H1 (cell line): ENCODE results near the gene SYNDIG1. TPM values are rescaled to one million over a fixed set of nuclear protein-coding genes. Genes with fewer than 3 reads are reported as not detected.

ENCODE experiments used
- CTCF ChIA-PET: fragments of 300-600 bp; sonication (Branson Sonifier 250); formaldehyde crosslinking; loops from one replicate; lab custom pipeline; 2021; ENCODE audit not compliant: partially characterized antibody; lab: Charles Lee
- POLR2A ChIA-PET: fragments of 300-600 bp; sonication (Branson Sonifier 250); formaldehyde crosslinking; loops from one replicate; lab custom pipeline; 2021; ENCODE audit warnings: inconsistent platforms; ENCODE audit not compliant: partially characterized antibody; lab: Charles Lee
- DNase-seq, 2 experiments: peaks; one replicate each; pipeline versions ENCODE4 v3.0.0 to v3.0.0-alpha.2; 2010 to 2022; ENCODE audit warnings: low spot score in 2 of 2, low read depth in 1 of 2, mixed read lengths in 1 of 2
- FAIRE-seq: peaks from 2 replicates; lab custom pipeline; 2011; peaks lifted over from hg19 to GRCh38; lab: Jason Lieb, UNC
- H2AFZ ChIP-seq: 2 replicates; pipeline ENCODE4 v1.8.1; 2012; ENCODE audit warnings: low read length, inconsistent platforms
- H2AK5ac ChIP-seq: 2 replicates; pipeline ENCODE4 v1.6.1; 2013; ENCODE audit warnings: low read depth, low read length
- H2BK120ac ChIP-seq: replicated peaks from 2 replicates; pipeline ENCODE3; 2013; ENCODE audit warnings: low read depth, low read length, inconsistent platforms
- H2BK12ac ChIP-seq: 2 replicates; pipeline ENCODE4 v1.6.1; 2013; ENCODE audit warnings: low read depth, low read length
- H2BK15ac ChIP-seq: 2 replicates; pipeline ENCODE4 v1.6.1; 2013; ENCODE audit warnings: low read length
- H2BK20ac ChIP-seq: 2 replicates; pipeline ENCODE4 v1.6.1; 2013; ENCODE audit warnings: low read length
- H2BK5ac ChIP-seq: 2 replicates; pipeline ENCODE4 v1.6.1; 2013; ENCODE audit warnings: low read depth, low read length
- H3K14ac ChIP-seq: 2 replicates; pipeline ENCODE4 v1.6.1; 2013; ENCODE audit warnings: inconsistent platforms; ENCODE audit not compliant: insufficient read length
- H3K18ac ChIP-seq: 2 replicates; pipeline ENCODE4 v1.6.1; 2013; ENCODE audit warnings: low read length; ENCODE audit errors: extremely low read depth
- H3K23ac ChIP-seq: 2 replicates; pipeline ENCODE4 v1.6.1; 2013; ENCODE audit warnings: inconsistent platforms; ENCODE audit not compliant: insufficient read length
- H3K23me2 ChIP-seq: 2 replicates; pipeline ENCODE4 v1.6.1; 2013; ENCODE audit warnings: low read depth, low read length
- H3K27ac ChIP-seq: 2 replicates; pipeline ENCODE4 v1.6.1; 2011; ENCODE audit warnings: low read depth, low read length, inconsistent platforms
- H3K27me3 ChIP-seq, 4 experiments: replicated peaks in 1 of 4; 1 replicate in 1 of 4; 2 replicates in 3 of 4; pipeline versions ENCODE4 v1.6.1 to v1.8.1; 2011 to 2013; ENCODE audit warnings: low read length in 3 of 4, mild to moderate bottlenecking in 3 of 4, inconsistent platforms in 2 of 4, mixed read lengths in 2 of 4, moderate library complexity in 1 of 4; ENCODE audit not compliant: control insufficient read depth in 3 of 4, insufficient read depth in 3 of 4; ENCODE audit errors: extremely low read depth in 1 of 4
- H3K36me3 ChIP-seq, 4 experiments: 2 replicates each; pipeline versions ENCODE4 v1.6.1 to v1.8.1; 2011 to 2013; ENCODE audit warnings: mild to moderate bottlenecking in 4 of 4, low read length in 3 of 4, moderate library complexity in 2 of 4, control low read depth in 1 of 4, inconsistent platforms in 1 of 4; ENCODE audit not compliant: insufficient read depth in 4 of 4, control insufficient read depth in 2 of 4
- H3K4ac ChIP-seq: replicated peaks from 2 replicates; pipeline ENCODE3; 2013; ENCODE audit warnings: low read length, low read depth, mixed read lengths, inconsistent platforms; ENCODE audit not compliant: insufficient read length
- H3K4me1 ChIP-seq, 4 experiments: replicated peaks in 1 of 4; 1 replicate in 1 of 4; 2 replicates in 3 of 4; pipeline versions ENCODE4 v1.6.1 to v1.8.1; 2011 to 2013; ENCODE audit warnings: low read length in 3 of 4, inconsistent platforms in 2 of 4, mixed read lengths in 1 of 4; ENCODE audit not compliant: insufficient read depth in 4 of 4, control insufficient read depth in 3 of 4
- H3K4me2 ChIP-seq, 2 experiments: 2 replicates each; pipeline versions ENCODE4 v1.6.1 to v1.8.1; 2011 to 2013; ENCODE audit warnings: low read depth in 2 of 2, low read length in 2 of 2, control low read depth in 1 of 2, inconsistent platforms in 1 of 2, mild to moderate bottlenecking in 1 of 2; ENCODE audit not compliant: insufficient read depth in 1 of 2
- H3K4me3 ChIP-seq, 4 experiments: fragments of 200-600, 300-600 bp in 1 of 4; sonication (generic), shearing (Covaris generic), sonication (Bioruptor Twin) in 1 of 4; 2 replicates each; pipeline versions ENCODE4 v1.5.1 to v1.8.1; 2011 to 2016; ENCODE audit warnings: low read length in 4 of 4, low read depth in 3 of 4, control low read depth in 2 of 4, inconsistent platforms in 2 of 4, mild to moderate bottlenecking in 2 of 4, mixed read lengths in 1 of 4, moderate library complexity in 1 of 4; ENCODE audit not compliant: insufficient read depth in 2 of 4; ENCODE audit errors: extremely low read depth in 1 of 4
- H3K56ac ChIP-seq: replicated peaks from 2 replicates; pipeline ENCODE3; 2013; ENCODE audit warnings: low read depth, mild to moderate bottlenecking, mixed read lengths, low read length, inconsistent platforms; ENCODE audit not compliant: insufficient read length
- H3K79me1 ChIP-seq: 2 replicates; pipeline ENCODE4 v1.6.1; 2013; ENCODE audit warnings: low read depth, low read length, control low read depth
- H3K79me2 ChIP-seq, 2 experiments: 2 replicates each; pipeline versions ENCODE4 v1.6.1 to v1.8.1; 2012 to 2013; ENCODE audit warnings: low read length in 2 of 2, mild to moderate bottlenecking in 2 of 2, inconsistent platforms in 1 of 2; ENCODE audit not compliant: insufficient read depth in 2 of 2, control insufficient read depth in 1 of 2
- H3K9ac ChIP-seq, 4 experiments: replicated peaks in 1 of 4; 1 replicate in 1 of 4; 2 replicates in 3 of 4; pipeline versions ENCODE4 v1.6.1 to v1.8.1; 2011 to 2013; ENCODE audit warnings: low read depth in 3 of 4, low read length in 3 of 4, control low read depth in 2 of 4, mild to moderate bottlenecking in 2 of 4, moderate library complexity in 2 of 4, inconsistent platforms in 1 of 4; ENCODE audit errors: extremely low read depth in 1 of 4
- H3K9me3 ChIP-seq, 2 experiments: 2 replicates each; pipeline versions ENCODE4 v1.6.1 to v1.8.1; 2012 to 2013; ENCODE audit warnings: mild to moderate bottlenecking in 2 of 2, moderate library complexity in 2 of 2, control low read depth in 1 of 2, inconsistent platforms in 1 of 2, low read depth in 1 of 2, low read length in 1 of 2, mixed read lengths in 1 of 2; ENCODE audit not compliant: insufficient read depth in 2 of 2
- H4K20me1 ChIP-seq, 2 experiments: replicated peaks in 1 of 2; 2 replicates each; pipeline versions ENCODE3 to v1.8.1; 2011 to 2013; ENCODE audit warnings: inconsistent platforms in 2 of 2, low read length in 2 of 2, mild to moderate bottlenecking in 1 of 2; ENCODE audit not compliant: insufficient read depth in 2 of 2, control insufficient read depth in 1 of 2
- H4K5ac ChIP-seq: 2 replicates; pipeline ENCODE4 v1.6.1; 2013; ENCODE audit warnings: low read length, low read depth, mixed read lengths, inconsistent platforms; ENCODE audit not compliant: insufficient read length
- H4K8ac ChIP-seq: 2 replicates; pipeline ENCODE4 v1.8.0; 2013; ENCODE audit warnings: mild to moderate bottlenecking, moderate library complexity, low read length, inconsistent platforms; ENCODE audit not compliant: insufficient read depth; ENCODE audit errors: extremely low read depth
- H4K91ac ChIP-seq: replicated peaks from 2 replicates; pipeline ENCODE3; 2013; ENCODE audit warnings: low read length, mixed read lengths, inconsistent platforms; ENCODE audit not compliant: insufficient read length
- CHD1 ChIP-seq: IDR thresholded peaks from 2 replicates; pipeline ENCODE4 v1.6.1; 2012; ENCODE audit warnings: low read depth, low read length, improper control_type of control experiment
- EGR1 ChIP-seq: IDR thresholded peaks from 2 replicates; pipeline ENCODE4 v1.6.1; 2011; ENCODE audit warnings: low read depth, low read length, borderline replicate concordance
- EZH2 ChIP-seq: fragments of 200-600 bp; sonication (generic); IDR thresholded peaks from 2 replicates; pipeline ENCODE4 v1.7.1; 2012; ENCODE audit warnings: low read depth, mild to moderate bottlenecking, moderate library complexity, low read length, inconsistent platforms; ENCODE audit not compliant: severe bottlenecking
- GTF2F1 ChIP-seq: IDR thresholded peaks from 2 replicates; pipeline ENCODE4 v1.6.1; 2012; ENCODE audit warnings: low read depth, low read length, improper control_type of control experiment, borderline replicate concordance
- HDAC6 ChIP-seq: IDR thresholded peaks from one replicate; pipeline ENCODE4 v1.7.1; 2012; ENCODE audit warnings: low read depth, mild to moderate bottlenecking, inconsistent platforms, low read length, moderate library complexity
- KDM5A ChIP-seq: fragments of 200-600 bp; IDR thresholded peaks from 2 replicates; pipeline ENCODE4 v1.7.1; 2012; ENCODE audit warnings: mild to moderate bottlenecking, low read length, inconsistent platforms, mixed read lengths
- MAFK ChIP-seq: IDR thresholded peaks from 2 replicates; pipeline ENCODE4 v1.6.1; 2012; ENCODE audit warnings: low read depth, mild to moderate bottlenecking, improper control_type of control experiment, low read length
- PHF8 ChIP-seq: fragments of 200-600 bp; sonication (generic); conservative IDR thresholded peaks from 2 replicates; pipeline ENCODE4 v1.7.1; 2012; ENCODE audit warnings: low read depth, mild to moderate bottlenecking, inconsistent platforms, low read length, moderate library complexity
- POLR2A ChIP-seq, 2 experiments: IDR thresholded peaks; 1 replicate in 1 of 2; 2 replicates in 1 of 2; pipeline ENCODE4 v1.6.1; 2011; ENCODE audit warnings: low read depth in 2 of 2, low read length in 2 of 2, mild to moderate bottlenecking in 2 of 2; ENCODE audit errors: control extremely low read depth in 1 of 2
- RBBP5 ChIP-seq: IDR thresholded peaks from 2 replicates; pipeline ENCODE4 v1.7.1; 2012; ENCODE audit warnings: low read depth, mild to moderate bottlenecking, inconsistent platforms, low read length, moderate library complexity, borderline replicate concordance
- SIX5 ChIP-seq: IDR thresholded peaks from 2 replicates; pipeline ENCODE4 v1.6.1; 2011; ENCODE audit warnings: mild to moderate bottlenecking, low read depth, low read length
- WGBS, 2 experiments: shearing (Covaris generic) in 1 of 2; methylation state at CpG; one replicate each; pipeline versions ENCODE4 v1.1.6 to v1.1.7; 2013 to 2015; ENCODE audit warnings: low lambda C conversion rate in 2 of 2, mixed read lengths in 2 of 2, inconsistent platforms in 1 of 2, low coverage in 1 of 2, missing lambda C conversion rate in 1 of 2; ENCODE audit not compliant: insufficient replicate concordance in 2 of 2, insufficient coverage in 1 of 2, insufficient read length in 1 of 2; ENCODE audit errors: extremely low coverage in 1 of 2, missing lambda C conversion rate in 1 of 2; 5-methylcytosine and 5-hydroxymethylcytosine counted together
- polyA plus RNA-seq, 7 experiments: library from polyadenylated mRNA; depleted of rRNA in 3 of 7; stranded (reverse) in 5 of 7; unstranded in 2 of 7; fragments of >200 nt in 5 of 7; fragments of 200-250 nt in 2 of 7; gene quantifications; 1 replicate in 5 of 7; 2 replicates in 1 of 7; 4 replicates in 1 of 7; pipeline versions ENCODE4 v1.2.1 to v1.2.3, GENCODE V29; 2011 to 2013; ENCODE audit warnings: missing spikeins in 2 of 7, mixed read lengths in 2 of 7
- total RNA-seq: library from RNA; stranded (reverse); fragmentation: NEBNext Ultra II Directional; extraction: Animal tissue kit (Norgen Biotek cat#: 25700); gene quantifications from 2 replicates; pipeline ENCODE4 v1.2.1, GENCODE V29; 2021

SYNDIG1 gene
- total and polyA plus RNA-seq, 2 of the 8 experiments (the other 6 are each of a cell fraction or from before 2014, with no cell fraction given) = 6.5 to 7.8 TPM

- Histone ChIP-seq H2AFZ (no peak overlapping the region), H3K18ac (no peak overlapping the region), H3K23me2 (no peaks in the 10 kb centered on the region; the same call in 1 of the 2 replicates), H3K14ac (no peak overlapping the region), H4K8ac (no peak overlapping the region), H4K20me1 (peaks cover 0 to 4% of the 10 kb centered on the region in 2 experiments), H3K27me3 (no peaks in the 10 kb centered on the region), H2AK5ac (no peak overlapping the region), H3K36me3 (no peaks in the 10 kb centered on the region), H3K9me3 (no peaks in the 10 kb centered on the region), H2BK120ac (no peak overlapping the region), H4K91ac (no peak overlapping the region), H3K79me2 (no peaks in the 10 kb centered on the region), H2BK20ac (no peak overlapping the region), H3K9ac (no peak overlapping the region), H3K27ac (no peak overlapping the region), H3K4ac (no peak overlapping the region), H3K4me2 (no peak overlapping the region), H3K4me1 (peaks cover 0 to 3% (median 0%) of the 10 kb centered on the region in 4 experiments; a peak in 3 of 7 replicates), H3K23ac (no peak overlapping the region), H3K79me1 (no peaks in the 10 kb centered on the region), H3K56ac (no peak overlapping the region), H3K4me3 (no peak overlapping the region), H2BK15ac (no peak overlapping the region), H4K5ac (no peak overlapping the region), H2BK5ac (no peak overlapping the region), H2BK12ac (no peak overlapping the region)
- FAIRE-seq (no peak), DNase-seq (no peak)
- POLR2A ChIA-PET = no interaction called here
- WGBS, 2 experiments = 90% methylated on average over 6 of the region's 6 CpGs; no CpG with 5 or more reads in 1 of the 2 experiments
- no peak for TF ChIP-seq EZH2
- no peak for TF ChIP-seq HDAC6
- TF ChIP-seq PHF8 = no peak
- no peak for TF ChIP-seq GTF2F1
- no peak for TF ChIP-seq RBBP5
- TF ChIP-seq EGR1 = no peak
- TF ChIP-seq SIX5 = no peak
- no peak for TF ChIP-seq CHD1
- no peak for TF ChIP-seq KDM5A
- no peak for TF ChIP-seq MAFK
- TF ChIP-seq POLR2A (IDR thresholded peaks at IDR 0.05; ENCODE audit: control extremely low read depth in 1 of 2, low read depth in 2 of 2, low read length in 2 of 2) = no peak
- CTCF ChIA-PET = no interaction called here
Observed at GRCh38 chr20:24588047-24588635, 118.7 kb downstream of the SYNDIG1 start.
